Breast epithelium (tissue), 3 donors: ENCODE measurements around the gene INCENP.

Experiments
- CTCF ChIP-seq, 3 donors: fragments of 450-650 bp; IDR thresholded peaks; one replicate each; pipeline ENCODE4 v1.5.1; 2016 to 2017; ENCODE audit warnings: antibody characterized with exemption in 3 of 3, mild to moderate bottlenecking in 3 of 3, moderate library complexity in 3 of 3
- POLR2A ChIP-seq: fragments of 450-650 bp; IDR thresholded peaks from one replicate; pipeline ENCODE4 v1.6.1; 2016; ENCODE audit warnings: antibody characterized with exemption, mild to moderate bottlenecking, moderate library complexity

- no peak for TF ChIP-seq CTCF (IDR thresholded peaks at IDR 0.05)
- TF ChIP-seq POLR2A = no peak
Measured at GRCh38 chr11:62138630-62139425, 15.0 kb downstream of the INCENP start.
